ENCODE results near the gene KMT2D. TPM values are rescaled to one million over a fixed set of nuclear protein-coding genes. Genes with fewer than 3 reads are reported as not detected.

KMT2D gene
- total and polyA plus RNA-seq, 10 of the 15 experiments (the other 5 are each of a cell fraction or from before 2014, with no cell fraction given), result 0.51 to 71.5 (median 10.4) TPM

- ChIA-PET CTCF (no interaction called here), RAD21 (ENCODE audit: unreplicated experiment) (no interaction called here), POLR2A (no interaction called here), SMC1A (ENCODE audit: uncharacterized antibody, unreplicated experiment) (no interaction called here)
- no peaks in the 10 kb centered on the region for H3K4me1 ChIP-seq (ENCODE audit: control insufficient read depth, insufficient read depth, low read length)
- no peak overlapping the region for H2AFZ ChIP-seq (ENCODE audit: control insufficient read depth, low read depth, low read length)
- ATAC-seq, result no peak
- peaks cover 34 to 51% of the 10 kb centered on the region in 2 experiments for H3K36me3 ChIP-seq (ENCODE audit: control insufficient read depth in 2 of 2, insufficient read depth in 2 of 2, low read length in 1 of 2)
- H4K20me1 ChIP-seq (ENCODE audit: control insufficient read depth, insufficient read depth), result no peaks in the 10 kb centered on the region
- H3K4me2 ChIP-seq (ENCODE audit: control insufficient read depth, insufficient read depth), result no peak overlapping the region
- intact Hi-C loops (cut with micrococcal nuclease; ENCODE audit: unreplicated experiment), result no loop called here
- no peaks in the 10 kb centered on the region for H3K27me3 ChIP-seq (replicated peaks in 1 of 2; ENCODE audit: control insufficient read depth in 2 of 2, insufficient read depth in 2 of 2, low read length in 1 of 2)
- in situ Hi-C loops (cut with MboI), result no loop called here
- 95% methylated on average over 4 of the region's 4 CpGs for WGBS (ENCODE audit: insufficient coverage, insufficient replicate concordance, low lambda C conversion rate, missing lambda C conversion rate)
- no peaks in the 10 kb centered on the region for H3K79me2 ChIP-seq (ENCODE audit: control insufficient read depth, insufficient read depth, low read length)
- no peak overlapping the region for H3K9ac ChIP-seq (ENCODE audit: control insufficient read depth, insufficient read depth, low read length)
- H3K4me3 ChIP-seq, result no peak overlapping the region
- TF ChIP-seq IRF3 (IDR thresholded peaks at IDR 0.05), result no peak
- TF ChIP-seq MYC (IDR thresholded peaks at IDR 0.05; ENCODE audit: insufficient read depth, insufficient read length, insufficient replicate concordance, low read length, severe bottlenecking), result no peak
- no peak for TF ChIP-seq HDAC2 (IDR thresholded peaks at IDR 0.05)
- no peak for TF ChIP-seq E2F4 (IDR thresholded peaks at IDR 0.05; ENCODE audit: low read depth, low read length)
- no peak for TF ChIP-seq POLR2AphosphoS5 (IDR thresholded peaks at IDR 0.05; ENCODE audit: low read length)
- TF ChIP-seq SP1 (IDR thresholded peaks at IDR 0.05; ENCODE audit: low read depth, low read length), result no peak
- no peak for TF ChIP-seq BHLHE40 (IDR thresholded peaks at IDR 0.05; ENCODE audit: borderline replicate concordance in 1 of 2, low read depth in 2 of 2, low read length in 1 of 2)
- TF ChIP-seq PRDM15 (CRISPR knock-in tag; IDR thresholded peaks at IDR 0.05), result no peak
- TF ChIP-seq REST (IDR thresholded peaks at IDR 0.05; ENCODE audit: low read depth, low read length), result no peak
- no peak for FAIRE-seq
- no peak for DNase-seq (ENCODE audit: low read depth, low spot score)
- BruUV-seq (replicated peaks), result TSS peak; percentile 9
- no peaks in the 10 kb centered on the region for H3K9me3 ChIP-seq (replicated peaks; ENCODE audit: control insufficient read depth, insufficient read depth, low read length)
- no peak overlapping the region for H3K27ac ChIP-seq (ENCODE audit: control insufficient read depth, insufficient read depth)
Measured at GRCh38 chr12:49034286-49034622, 26.3 kb downstream of the KMT2D start.

All from GM12878 (cell line).